HG03196 (cell line): ENCODE results near the gene MAP4.
"Not testable (repeated sequence)": the region's sequence is repeated elsewhere in the genome, so short reads cannot be mapped to it uniquely, and the experiment has no call there.

Experiments
- ATAC-seq: cut with Tn5 transposase; IDR thresholded peaks from one replicate; pipeline ENCODE4 v1.9.1; 2021; ENCODE audit not compliant: unreplicated experiment

The MAP4 gene

GRCh38 chr3:48016301-48016973 lies at the start of gene MAP4:
Gene MAP4, minus strand, starts transcription at chr3:48016416. Its CDS starts 17,556 bp downstream, at chr3:47998860.
- no peak for ATAC-seq

DNA sequence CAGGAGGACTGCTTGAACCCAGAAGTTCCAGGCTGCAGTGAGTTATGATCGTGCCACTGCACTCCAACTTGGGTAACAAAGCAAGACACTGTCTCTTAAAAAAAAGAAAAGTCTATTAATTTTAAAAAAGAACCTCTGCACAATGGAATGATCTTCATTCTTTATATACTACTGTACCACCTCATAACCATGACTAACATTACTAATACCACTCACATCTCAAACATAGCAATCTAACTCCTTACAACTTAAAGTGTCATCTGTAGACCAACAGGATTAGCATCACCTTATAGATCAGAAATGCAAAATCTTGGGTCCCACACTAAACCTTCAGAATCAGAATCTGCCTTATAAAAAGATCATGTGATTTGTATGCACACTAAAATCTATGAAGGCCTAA lies 48.8 kb upstream of the MAP4 start:
- no peak for ATAC-seq

GRCh38 chr3:48064292-48064829 lies 48.1 kb upstream of the MAP4 start:
- no peak for ATAC-seq

DNA sequence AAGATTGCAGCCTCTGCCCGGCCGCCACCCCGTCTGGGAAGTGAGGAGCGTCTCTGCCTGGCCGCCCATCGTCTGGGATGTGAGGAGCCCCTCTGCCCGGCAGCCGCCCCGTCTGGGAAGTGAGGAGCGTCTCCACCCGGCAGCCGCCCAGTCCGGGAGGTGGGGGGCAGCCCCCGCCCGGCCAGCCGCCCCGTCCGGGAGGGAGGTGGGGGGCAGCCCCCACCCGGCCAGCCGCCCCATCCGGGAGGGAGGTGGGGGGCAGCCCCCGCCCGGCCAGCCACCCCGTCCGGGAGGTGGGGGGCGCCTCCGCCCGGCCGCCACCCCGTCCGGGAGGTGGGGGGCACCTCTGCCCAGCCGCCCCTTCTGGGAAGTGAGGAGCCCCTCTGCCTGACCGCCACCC lies 45.4 kb upstream of the MAP4 start:
- not testable (repeated sequence) for ATAC-seq

GRCh38 chr3:48058091-48058490 lies 41.9 kb upstream of the MAP4 start:
- no peak for ATAC-seq

DNA sequence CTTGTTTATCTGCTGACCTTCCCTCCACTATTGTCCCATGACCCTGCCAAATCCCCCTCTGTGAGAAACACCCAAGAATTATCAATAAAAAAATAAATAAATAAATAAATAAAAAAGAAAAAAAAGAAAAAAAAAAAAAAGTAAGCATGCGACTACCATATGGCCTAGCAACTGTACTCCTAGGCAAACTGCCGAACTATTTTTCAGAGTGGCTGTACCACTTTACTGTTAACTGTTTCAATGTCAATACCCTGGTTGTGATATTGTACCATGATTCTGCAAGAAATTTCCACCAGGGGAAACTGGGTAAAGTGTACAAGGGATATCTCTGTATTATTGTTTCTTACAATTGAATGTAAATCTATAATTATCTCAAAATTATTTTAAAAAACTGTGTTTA lies 41.3 kb upstream of the MAP4 start:
- ATAC-seq: no peak

- no peak for ATAC-seq
Measured at GRCh38 chr3:48047841-48048464, 31.7 kb upstream of the MAP4 start.

- no peak for ATAC-seq
Measured at GRCh38 chr3:48042071-48042760, 26.0 kb upstream of the MAP4 start.

- ATAC-seq: no peak
Measured at GRCh38 chr3:48039487-48040190, 23.4 kb upstream of the MAP4 start.

GRCh38 chr3:48038971-48039481 lies 22.8 kb upstream of the MAP4 start:
- ATAC-seq: no peak

DNA sequence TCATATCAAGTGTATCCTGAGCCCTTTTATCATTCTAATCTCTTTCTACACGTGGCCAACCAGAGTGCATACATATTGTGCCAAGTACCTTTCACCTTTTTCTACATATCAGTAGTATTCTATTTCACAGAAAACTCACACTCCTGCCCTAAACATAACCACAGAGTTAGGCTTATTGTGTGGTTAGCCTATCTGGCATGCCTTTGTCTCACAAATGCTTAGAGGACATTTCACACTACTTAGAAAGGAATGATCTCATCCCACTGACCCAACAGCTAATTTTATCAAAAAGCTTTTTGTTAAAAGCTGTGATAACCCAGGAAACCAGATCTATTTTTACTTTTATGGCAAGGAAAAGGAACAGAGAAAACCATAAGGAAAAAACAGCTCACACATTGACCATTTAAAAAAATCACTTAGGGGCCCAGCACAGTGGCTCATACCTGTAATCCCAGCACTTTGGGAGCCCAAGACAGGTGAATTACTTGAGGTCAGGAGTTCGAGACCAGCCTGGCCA lies 17.8 kb upstream of the MAP4 start:
- ATAC-seq: no peak

GRCh38 chr3:48030188-48030587 lies 14.0 kb upstream of the MAP4 start:
- no peak for ATAC-seq

GRCh38 chr3:48026951-48027908 lies 11.0 kb upstream of the MAP4 start:
- no peak for ATAC-seq

- ATAC-seq: no peak
Measured at GRCh38 chr3:48026098-48026497, 9.9 kb upstream of the MAP4 start.

GRCh38 chr3:48024401-48024800 lies 8.2 kb upstream of the MAP4 start:
- ATAC-seq: no peak

GRCh38 chr3:48023377-48023776 lies 7.2 kb upstream of the MAP4 start:
- ATAC-seq: no peak

GRCh38 chr3:48022178-48022577 lies 6.0 kb upstream of the MAP4 start:
- ATAC-seq: no peak

DNA sequence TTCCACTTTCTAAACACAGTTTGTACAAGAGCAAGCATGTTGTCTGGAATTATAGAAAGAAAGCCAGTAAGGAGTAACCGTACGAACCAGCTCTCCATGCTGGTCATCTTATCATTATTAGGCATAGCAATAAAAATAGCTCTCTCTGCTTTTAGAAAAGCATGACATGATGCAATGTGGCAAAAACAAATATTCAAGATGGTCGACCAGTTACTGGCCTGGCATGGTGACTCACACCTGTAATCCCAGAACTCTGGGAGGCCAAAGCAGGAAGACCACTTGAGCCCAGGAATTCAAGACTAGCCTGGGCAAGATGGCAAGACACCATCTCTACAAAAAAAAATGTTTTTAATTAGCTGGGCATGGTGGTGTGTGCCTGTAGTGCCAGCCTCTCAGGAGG lies 2.6 kb upstream of the MAP4 start:
- no peak for ATAC-seq

GRCh38 chr3:48015431-48016180 lies 610 bp downstream of the MAP4 start:
- no peak for ATAC-seq
